ENCODE data around the gene KLF16.

KLF16 gene

DNA sequence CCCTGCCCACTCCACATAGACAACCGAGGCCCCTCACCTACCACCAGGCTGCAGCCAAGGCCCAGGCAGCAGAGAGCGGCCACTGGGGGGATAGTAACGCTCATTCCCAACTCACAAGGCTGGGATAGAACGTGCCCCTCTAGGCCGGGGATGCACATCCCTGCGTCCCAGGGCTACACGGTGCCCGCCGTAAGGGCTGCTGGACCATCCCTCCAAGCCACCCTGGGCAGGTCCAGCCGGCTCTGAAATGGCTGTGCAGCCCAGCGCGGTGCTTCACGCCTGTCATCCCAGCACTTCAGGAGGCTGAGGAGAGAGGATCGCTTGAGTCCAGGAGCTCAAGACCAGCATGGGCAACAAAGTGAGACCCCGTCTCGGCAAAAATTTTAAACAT, 18.3 kb downstream of the KLF16 start:
- ATAC-seq: no peak
- TF ChIP-seq, protein P1, sequence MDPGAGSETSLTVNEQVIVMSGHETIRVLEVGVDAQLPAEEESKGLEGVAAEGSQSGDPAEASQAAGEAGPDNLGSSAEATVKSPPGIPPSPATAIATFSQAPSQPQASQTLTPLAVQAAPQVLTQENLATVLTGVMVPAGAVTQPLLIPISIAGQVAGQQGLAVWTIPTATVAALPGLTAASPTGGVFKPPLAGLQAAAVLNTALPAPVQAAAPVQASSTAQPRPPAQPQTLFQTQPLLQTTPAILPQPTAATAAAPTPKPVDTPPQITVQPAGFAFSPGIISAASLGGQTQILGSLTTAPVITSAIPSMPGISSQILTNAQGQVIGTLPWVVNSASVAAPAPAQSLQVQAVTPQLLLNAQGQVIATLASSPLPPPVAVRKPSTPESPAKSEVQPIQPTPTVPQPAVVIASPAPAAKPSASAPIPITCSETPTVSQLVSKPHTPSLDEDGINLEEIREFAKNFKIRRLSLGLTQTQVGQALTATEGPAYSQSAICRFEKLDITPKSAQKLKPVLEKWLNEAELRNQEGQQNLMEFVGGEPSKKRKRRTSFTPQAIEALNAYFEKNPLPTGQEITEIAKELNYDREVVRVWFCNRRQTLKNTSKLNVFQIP (CRISPR knock-in tag; IDR thresholded peaks at IDR 0.05; ENCODE audit: borderline replicate concordance, low read depth): no peak

DNA sequence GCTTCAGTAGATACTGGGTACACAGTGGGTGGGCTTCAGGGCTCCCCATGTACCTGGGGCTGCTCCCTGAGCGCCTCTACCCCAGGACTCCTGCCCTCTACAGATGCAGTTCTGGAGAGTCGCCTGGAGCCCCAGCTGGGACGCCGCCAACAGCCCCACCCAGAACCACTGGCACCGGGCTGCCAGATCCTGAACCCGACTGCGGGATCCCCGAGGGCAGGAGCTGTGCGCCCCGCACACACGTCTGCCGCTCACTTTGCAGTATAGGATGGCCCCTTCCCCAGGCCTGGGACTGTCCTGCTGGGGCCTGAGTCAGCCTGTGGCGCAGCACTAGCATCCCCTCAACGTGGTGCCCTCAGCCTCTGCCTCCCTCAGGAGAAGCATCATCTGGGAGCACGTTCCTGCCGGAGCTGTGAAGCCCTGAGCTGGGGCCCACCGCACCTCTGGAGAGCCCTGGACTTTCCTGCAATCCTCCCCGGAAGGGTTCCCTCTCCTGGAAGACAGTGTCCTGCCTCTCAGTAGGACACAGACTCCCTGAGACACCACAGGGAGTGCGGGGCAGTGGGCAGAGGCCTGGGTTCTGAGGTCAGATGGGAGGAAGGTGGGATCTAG, 18.8 kb downstream of the KLF16 start:
- TF ChIP-seq ZNF565 (CRISPR knock-in tag; conservative IDR thresholded peaks at IDR 0.05; ENCODE audit: low read depth) (no peak), GLIS3 (CRISPR knock-in tag; IDR thresholded peaks at IDR 0.05) (no peak), ZFP30 (CRISPR knock-in tag; IDR thresholded peaks at IDR 0.05) (no peak), SNAI2 (CRISPR knock-in tag; IDR thresholded peaks at IDR 0.05) (no peak), ZFP3 (CRISPR knock-in tag; IDR thresholded peaks at IDR 0.05) (no peak), BACH2 (CRISPR knock-in tag; IDR thresholded peaks at IDR 0.05; ENCODE audit: borderline replicate concordance) (no peak), ESRRG (CRISPR knock-in tag; IDR thresholded peaks at IDR 0.05) (no peak), ZC3H10 (CRISPR knock-in tag; IDR thresholded peaks at IDR 0.05) (no peak), TCF4 (CRISPR knock-in tag; IDR thresholded peaks at IDR 0.05; ENCODE audit: borderline replicate concordance) (no peak), ZNF8 (CRISPR knock-in tag; IDR thresholded peaks at IDR 0.05) (no peak), OSR1 (CRISPR knock-in tag; IDR thresholded peaks at IDR 0.05) (no peak), CSDC2 (CRISPR knock-in tag; IDR thresholded peaks at IDR 0.05) (no peak), PPARA (CRISPR knock-in tag; IDR thresholded peaks at IDR 0.05; ENCODE audit: borderline replicate concordance) (no peak), TOX (CRISPR knock-in tag; IDR thresholded peaks at IDR 0.05; ENCODE audit: borderline replicate concordance) (no peak), ARNTL (CRISPR knock-in tag; IDR thresholded peaks at IDR 0.05; ENCODE audit: borderline replicate concordance, low read depth) (no peak)
- TF ChIP-seq, protein P1 (CRISPR knock-in tag; IDR thresholded peaks at IDR 0.05; ENCODE audit: borderline replicate concordance, low read depth): no peak
- TF ChIP-seq, protein P2, sequence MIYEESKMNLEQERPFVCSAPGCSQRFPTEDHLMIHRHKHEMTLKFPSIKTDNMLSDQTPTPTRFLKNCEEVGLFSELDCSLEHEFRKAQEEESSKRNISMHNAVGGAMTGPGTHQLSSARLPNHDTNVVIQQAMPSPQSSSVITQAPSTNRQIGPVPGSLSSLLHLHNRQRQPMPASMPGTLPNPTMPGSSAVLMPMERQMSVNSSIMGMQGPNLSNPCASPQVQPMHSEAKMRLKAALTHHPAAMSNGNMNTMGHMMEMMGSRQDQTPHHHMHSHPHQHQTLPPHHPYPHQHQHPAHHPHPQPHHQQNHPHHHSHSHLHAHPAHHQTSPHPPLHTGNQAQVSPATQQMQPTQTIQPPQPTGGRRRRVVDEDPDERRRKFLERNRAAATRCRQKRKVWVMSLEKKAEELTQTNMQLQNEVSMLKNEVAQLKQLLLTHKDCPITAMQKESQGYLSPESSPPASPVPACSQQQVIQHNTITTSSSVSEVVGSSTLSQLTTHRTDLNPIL (CRISPR knock-in tag; IDR thresholded peaks at IDR 0.05; ENCODE audit: low read depth): no peak
- TF ChIP-seq, protein P3, sequence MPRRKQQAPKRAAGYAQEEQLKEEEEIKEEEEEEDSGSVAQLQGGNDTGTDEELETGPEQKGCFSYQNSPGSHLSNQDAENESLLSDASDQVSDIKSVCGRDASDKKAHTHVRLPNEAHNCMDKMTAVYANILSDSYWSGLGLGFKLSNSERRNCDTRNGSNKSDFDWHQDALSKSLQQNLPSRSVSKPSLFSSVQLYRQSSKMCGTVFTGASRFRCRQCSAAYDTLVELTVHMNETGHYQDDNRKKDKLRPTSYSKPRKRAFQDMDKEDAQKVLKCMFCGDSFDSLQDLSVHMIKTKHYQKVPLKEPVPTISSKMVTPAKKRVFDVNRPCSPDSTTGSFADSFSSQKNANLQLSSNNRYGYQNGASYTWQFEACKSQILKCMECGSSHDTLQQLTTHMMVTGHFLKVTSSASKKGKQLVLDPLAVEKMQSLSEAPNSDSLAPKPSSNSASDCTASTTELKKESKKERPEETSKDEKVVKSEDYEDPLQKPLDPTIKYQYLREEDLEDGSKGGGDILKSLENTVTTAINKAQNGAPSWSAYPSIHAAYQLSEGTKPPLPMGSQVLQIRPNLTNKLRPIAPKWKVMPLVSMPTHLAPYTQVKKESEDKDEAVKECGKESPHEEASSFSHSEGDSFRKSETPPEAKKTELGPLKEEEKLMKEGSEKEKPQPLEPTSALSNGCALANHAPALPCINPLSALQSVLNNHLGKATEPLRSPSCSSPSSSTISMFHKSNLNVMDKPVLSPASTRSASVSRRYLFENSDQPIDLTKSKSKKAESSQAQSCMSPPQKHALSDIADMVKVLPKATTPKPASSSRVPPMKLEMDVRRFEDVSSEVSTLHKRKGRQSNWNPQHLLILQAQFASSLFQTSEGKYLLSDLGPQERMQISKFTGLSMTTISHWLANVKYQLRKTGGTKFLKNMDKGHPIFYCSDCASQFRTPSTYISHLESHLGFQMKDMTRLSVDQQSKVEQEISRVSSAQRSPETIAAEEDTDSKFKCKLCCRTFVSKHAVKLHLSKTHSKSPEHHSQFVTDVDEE (CRISPR knock-in tag; IDR thresholded peaks at IDR 0.05): no peak
- TF ChIP-seq, protein P4, sequence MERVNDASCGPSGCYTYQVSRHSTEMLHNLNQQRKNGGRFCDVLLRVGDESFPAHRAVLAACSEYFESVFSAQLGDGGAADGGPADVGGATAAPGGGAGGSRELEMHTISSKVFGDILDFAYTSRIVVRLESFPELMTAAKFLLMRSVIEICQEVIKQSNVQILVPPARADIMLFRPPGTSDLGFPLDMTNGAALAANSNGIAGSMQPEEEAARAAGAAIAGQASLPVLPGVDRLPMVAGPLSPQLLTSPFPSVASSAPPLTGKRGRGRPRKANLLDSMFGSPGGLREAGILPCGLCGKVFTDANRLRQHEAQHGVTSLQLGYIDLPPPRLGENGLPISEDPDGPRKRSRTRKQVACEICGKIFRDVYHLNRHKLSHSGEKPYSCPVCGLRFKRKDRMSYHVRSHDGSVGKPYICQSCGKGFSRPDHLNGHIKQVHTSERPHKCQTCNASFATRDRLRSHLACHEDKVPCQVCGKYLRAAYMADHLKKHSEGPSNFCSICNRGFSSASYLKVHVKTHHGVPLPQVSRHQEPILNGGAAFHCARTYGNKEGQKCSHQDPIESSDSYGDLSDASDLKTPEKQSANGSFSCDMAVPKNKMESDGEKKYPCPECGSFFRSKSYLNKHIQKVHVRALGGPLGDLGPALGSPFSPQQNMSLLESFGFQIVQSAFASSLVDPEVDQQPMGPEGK (CRISPR knock-in tag; IDR thresholded peaks at IDR 0.05; ENCODE audit: borderline replicate concordance): no peak
- TF ChIP-seq, protein P5, sequence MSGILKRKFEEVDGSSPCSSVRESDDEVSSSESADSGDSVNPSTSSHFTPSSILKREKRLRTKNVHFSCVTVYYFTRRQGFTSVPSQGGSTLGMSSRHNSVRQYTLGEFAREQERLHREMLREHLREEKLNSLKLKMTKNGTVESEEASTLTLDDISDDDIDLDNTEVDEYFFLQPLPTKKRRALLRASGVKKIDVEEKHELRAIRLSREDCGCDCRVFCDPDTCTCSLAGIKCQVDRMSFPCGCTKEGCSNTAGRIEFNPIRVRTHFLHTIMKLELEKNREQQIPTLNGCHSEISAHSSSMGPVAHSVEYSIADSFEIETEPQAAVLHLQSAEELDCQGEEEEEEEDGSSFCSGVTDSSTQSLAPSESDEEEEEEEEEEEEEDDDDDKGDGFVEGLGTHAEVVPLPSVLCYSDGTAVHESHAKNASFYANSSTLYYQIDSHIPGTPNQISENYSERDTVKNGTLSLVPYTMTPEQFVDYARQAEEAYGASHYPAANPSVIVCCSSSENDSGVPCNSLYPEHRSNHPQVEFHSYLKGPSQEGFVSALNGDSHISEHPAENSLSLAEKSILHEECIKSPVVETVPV (CRISPR knock-in tag; IDR thresholded peaks at IDR 0.05): no peak
- no peak for ATAC-seq
